HG02973 (cell line): Measurements from ENCODE around the gene TMEM269.

Source experiments
- ATAC-seq: cut with Tn5 transposase; IDR thresholded peaks from one replicate; pipeline ENCODE4 v1.9.1; 2021; ENCODE audit warnings: moderate library complexity; ENCODE audit not compliant: unreplicated experiment

TMEM269 gene

GRCh38 chr1:42784946-42785693, at the start of gene TMEM269:
Gene TMEM269, plus strand, starts transcription at chr1:42784991. Its CDS starts 4,903 bp downstream, at chr1:42789894.
- no peak for ATAC-seq

- ATAC-seq, result no peak
Observed at GRCh38 chr1:42735056-42735455, 49.7 kb upstream of the TMEM269 start.

- ATAC-seq, result no peak
Observed at GRCh38 chr1:42735477-42736105, 49.2 kb upstream of the TMEM269 start.

- no peak for ATAC-seq
Observed at GRCh38 chr1:42736152-42736551, 48.6 kb upstream of the TMEM269 start.

GRCh38 chr1:42736571-42737200, 48.1 kb upstream of the TMEM269 start:
- no peak for ATAC-seq

- no peak for ATAC-seq
Observed at GRCh38 chr1:42737257-42737656, 47.5 kb upstream of the TMEM269 start.

GRCh38 chr1:42737986-42738677, 46.7 kb upstream of the TMEM269 start:
- no peak for ATAC-seq

- no peak for ATAC-seq
Observed at GRCh38 chr1:42738678-42739226, 46.0 kb upstream of the TMEM269 start.

GRCh38 chr1:42739753-42740700, 44.8 kb upstream of the TMEM269 start, which contains the start of gene CLDN19:
Gene CLDN19, minus strand, starts transcription at chr1:42740236. Its CDS starts 173 bp downstream, at chr1:42740063.
- ATAC-seq, result no peak

GRCh38 chr1:42740851-42741580, 43.8 kb upstream of the TMEM269 start:
- ATAC-seq, result no peak

GRCh38 chr1:42741706-42742105, 43.1 kb upstream of the TMEM269 start:
- ATAC-seq, result no peak

GRCh38 chr1:42742141-42742540, 42.6 kb upstream of the TMEM269 start:
- no peak for ATAC-seq

GRCh38 chr1:42742617-42743316, 42.0 kb upstream of the TMEM269 start:
- ATAC-seq, result no peak

GRCh38 chr1:42743317-42744147, 41.3 kb upstream of the TMEM269 start:
- no peak for ATAC-seq

- ATAC-seq, result no peak
Observed at GRCh38 chr1:42744148-42744413, 40.7 kb upstream of the TMEM269 start.

GRCh38 chr1:42745851-42746250, 38.9 kb upstream of the TMEM269 start:
- ATAC-seq, result no peak

GRCh38 chr1:42746436-42747105, 38.2 kb upstream of the TMEM269 start:
- ATAC-seq, result no peak

- ATAC-seq, result no peak
Observed at GRCh38 chr1:42747125-42747524, 37.7 kb upstream of the TMEM269 start.
